ENCODE measurements around the gene ZNF74. TPM values are rescaled to one million over a fixed set of nuclear protein-coding genes. Genes with fewer than 3 reads are reported as not detected.

Gene ZNF74
- total RNA-seq, 8 experiments from 2014 or later: 4.3 to 34.2 (median 18.8) TPM

- 17 to 100% (median 69%) methylated on average over 1 of the region's 1 CpG; no CpG with 5 or more reads in 4 of the 10 experiments for WGBS, 10 experiments
- Histone ChIP-seq H3K4me1 (replicated peaks in 1 of 2) (peaks cover 27 to 28% of the 10 kb centered on the region in 2 donors), H3K4me3 (peak overlapping the region in 1 of 5 donors; percentile 4), H3K27ac (no peak overlapping the region)
- in situ Hi-C loops (cut with MboI; ENCODE audit: low pct_unique_long_range_greater_than_20kb in 2 of 9, low sequenced_read_pairs in 9 of 9, unreplicated experiment in 9 of 9): no loop called here
- peak in 1 of 8 experiments; percentile 11 for ATAC-seq (replicated peaks in 6 of 8)
Measured at GRCh38 chr22:20396639-20397038, 2.7 kb downstream of the ZNF74 start.

- ATAC-seq (replicated peaks in 6 of 8): no peak
- H3K4me3 ChIP-seq: no peak overlapping the region
- H3K27ac ChIP-seq: no peak overlapping the region
- WGBS, 10 experiments: 56 to 100% (median 100%) methylated on average over 1 to 2 of the region's 2 CpGs; no CpG with 5 or more reads in 3 of the 10 experiments
- peaks cover 27 to 28% of the 10 kb centered on the region in 2 donors for H3K4me1 ChIP-seq (replicated peaks in 1 of 2)
- in situ Hi-C loops (cut with MboI; ENCODE audit: low pct_unique_long_range_greater_than_20kb in 2 of 9, low sequenced_read_pairs in 9 of 9, unreplicated experiment in 9 of 9): no loop called here
Measured at GRCh38 chr22:20397498-20397897, 3.5 kb downstream of the ZNF74 start.

- in situ Hi-C loops (cut with MboI; ENCODE audit: low pct_unique_long_range_greater_than_20kb in 2 of 9, low sequenced_read_pairs in 9 of 9, unreplicated experiment in 9 of 9): no loop called here
Measured at GRCh38 chr22:20398420-20398819, 4.5 kb downstream of the ZNF74 start.

GRCh38 chr22:20399866-20400605 is 6.1 kb downstream of the ZNF74 start:
- WGBS, 10 experiments: 33 to 100% (median 100%) methylated on average over 1 to 3 of the region's 4 CpGs; no CpG with 5 or more reads in 2 of the 10 experiments
- no peak for ATAC-seq (replicated peaks in 6 of 8)
- peaks cover 18 to 19% of the 10 kb centered on the region in 2 donors for H3K4me1 ChIP-seq (replicated peaks in 1 of 2)
- in situ Hi-C loops (cut with MboI; ENCODE audit: low pct_unique_long_range_greater_than_20kb in 2 of 9, low sequenced_read_pairs in 9 of 9, unreplicated experiment in 9 of 9): no loop called here
- H3K4me3 ChIP-seq: no peak overlapping the region
- no peak overlapping the region for H3K27ac ChIP-seq

More at GRCh38 chr22:20398420-20398819, 4.5 kb downstream of the ZNF74 start:
- WGBS, 10 experiments: 86 to 100% (median 97%) methylated on average over 1 to 5 of the region's 5 CpGs
- Histone ChIP-seq H3K4me3 (no peak overlapping the region), H3K27ac (no peak overlapping the region), H3K4me1 (replicated peaks in 1 of 2) (peaks cover 25% of the 10 kb centered on the region in 2 donors)
- ATAC-seq (replicated peaks in 6 of 8): no peak

- H3K27ac ChIP-seq: no peak overlapping the region
- WGBS, 10 experiments: 87 to 100% (median 96%) methylated on average over 1 to 6 of the region's 15 CpGs; no CpG with 5 or more reads in 4 of the 10 experiments
- H3K4me1 ChIP-seq (replicated peaks in 1 of 2): peaks cover 10 to 11% of the 10 kb centered on the region in 2 donors
- in situ Hi-C loops (cut with MboI; ENCODE audit: low pct_unique_long_range_greater_than_20kb in 2 of 9, low sequenced_read_pairs in 9 of 9, unreplicated experiment in 9 of 9): no loop called here
- H3K4me3 ChIP-seq: no peak overlapping the region
- no peak for ATAC-seq (replicated peaks in 6 of 8)
Measured at GRCh38 chr22:20400606-20401375, 6.8 kb downstream of the ZNF74 start.

- Histone ChIP-seq H3K27ac (no peak overlapping the region), H3K4me3 (no peak overlapping the region), H3K4me1 (replicated peaks in 1 of 2) (peaks cover 3 to 4% of the 10 kb centered on the region in 2 donors)
- WGBS, 10 experiments: 80 to 96% (median 92%) methylated on average over 1 to 5 of the region's 13 CpGs; no CpG with 5 or more reads in 7 of the 10 experiments
- no peak for ATAC-seq (replicated peaks in 6 of 8)
- in situ Hi-C loops (cut with MboI; ENCODE audit: low pct_unique_long_range_greater_than_20kb in 2 of 9, low sequenced_read_pairs in 9 of 9, unreplicated experiment in 9 of 9): no loop called here
Measured at GRCh38 chr22:20401376-20402014, 7.5 kb downstream of the ZNF74 start.

GRCh38 chr22:20402960-20403778 is 9.2 kb downstream of the ZNF74 start:
- ATAC-seq (replicated peaks in 6 of 8): no peak
- in situ Hi-C loops (cut with MboI; ENCODE audit: low pct_unique_long_range_greater_than_20kb in 2 of 9, low sequenced_read_pairs in 9 of 9, unreplicated experiment in 9 of 9): no loop called here
- Histone ChIP-seq H3K4me1 (replicated peaks in 1 of 2) (no peaks in the 10 kb centered on the region), H3K27ac (peak overlapping the region in 1 of 2 donors; percentile 23), H3K4me3 (no peak overlapping the region)
- 88 to 100% (median 92%) methylated on average over 1 to 5 of the region's 9 CpGs; no CpG with 5 or more reads in 3 of the 10 experiments for WGBS, 10 experiments

GRCh38 chr22:20403779-20404140 is 9.8 kb downstream of the ZNF74 start:
- in situ Hi-C loops (cut with MboI; ENCODE audit: low pct_unique_long_range_greater_than_20kb in 2 of 9, low sequenced_read_pairs in 9 of 9, unreplicated experiment in 9 of 9): no loop called here
- H3K4me1 ChIP-seq (replicated peaks in 1 of 2): no peaks in the 10 kb centered on the region
- H3K4me3 ChIP-seq: no peak overlapping the region
- ATAC-seq (replicated peaks in 6 of 8): no peak
- 80 to 100% (median 92%) methylated on average over 1 to 4 of the region's 6 CpGs; no CpG with 5 or more reads in 5 of the 10 experiments for WGBS, 10 experiments
- no peak overlapping the region for H3K27ac ChIP-seq

- H3K27ac ChIP-seq: peak overlapping the region in 1 of 2 donors; percentile 39
- H3K4me1 ChIP-seq (replicated peaks in 1 of 2): no peaks in the 10 kb centered on the region
- in situ Hi-C loops (cut with MboI; ENCODE audit: low pct_unique_long_range_greater_than_20kb in 2 of 9, low sequenced_read_pairs in 9 of 9, unreplicated experiment in 9 of 9): no loop called here
- 60 to 98% (median 89%) methylated on average over 1 to 18 of the region's 18 CpGs; no CpG with 5 or more reads in 2 of the 10 experiments for WGBS, 10 experiments
- no peak overlapping the region for H3K4me3 ChIP-seq
- ATAC-seq (replicated peaks in 6 of 8): no peak
Measured at GRCh38 chr22:20404881-20405280, 10.9 kb downstream of the ZNF74 start.

GRCh38 chr22:20405291-20405930 is 11.5 kb downstream of the ZNF74 start:
- Histone ChIP-seq H3K4me3 (no peak overlapping the region), H3K27ac (peak overlapping the region in 1 of 2 donors; percentile 17), H3K4me1 (replicated peaks in 1 of 2) (no peaks in the 10 kb centered on the region)
- in situ Hi-C loops (cut with MboI; ENCODE audit: low pct_unique_long_range_greater_than_20kb in 2 of 9, low sequenced_read_pairs in 9 of 9, unreplicated experiment in 9 of 9): no loop called here
- no peak for ATAC-seq (replicated peaks in 6 of 8)
- WGBS, 10 experiments: 87 to 100% (median 97%) methylated on average over 1 to 12 of the region's 45 CpGs; no CpG with 5 or more reads in 2 of the 10 experiments

GRCh38 chr22:20405931-20406685 is 12.2 kb downstream of the ZNF74 start:
- in situ Hi-C loops (cut with MboI; ENCODE audit: low pct_unique_long_range_greater_than_20kb in 2 of 9, low sequenced_read_pairs in 9 of 9, unreplicated experiment in 9 of 9): no loop called here
- H3K4me1 ChIP-seq (replicated peaks in 1 of 2): no peaks in the 10 kb centered on the region
- peak in 2 of 8 experiments; percentile 20 to 27 for ATAC-seq (replicated peaks in 6 of 8)
- 93 to 100% (median 97%) methylated on average over 2 to 28 of the region's 62 CpGs; no CpG with 5 or more reads in 3 of the 10 experiments for WGBS, 10 experiments
- H3K4me3 ChIP-seq: no peak overlapping the region
- peak overlapping the region; percentile 17 to 30 for H3K27ac ChIP-seq
